ENCODE results near the gene MRPL12. TPM values are rescaled to one million over a fixed set of nuclear protein-coding genes. Genes with fewer than 3 reads are reported as not detected.

Gene MRPL12
- total and polyA plus RNA-seq, 9 of the 15 experiments (the other 6 are each of a cell fraction or from before 2014, with no cell fraction given) = 0.94 to 338 (median 100) TPM

- TF ChIP-seq CHD7 (IDR thresholded peaks at IDR 0.05; ENCODE audit: low read depth, low read length) = no peak
Observed at GRCh38 chr17:81716674-81716996, 13.5 kb downstream of the MRPL12 start (continued).
